ENCODE results near the gene CCNE1. TPM values are rescaled to one million over a fixed set of nuclear protein-coding genes. Genes with fewer than 3 reads are reported as not detected.

CCNE1 gene
- total and polyA plus RNA-seq, 10 of the 15 experiments (the other 5 are each of a cell fraction or from before 2014, with no cell fraction given), result 6.3 to 44.2 (median 35.8) TPM

DNA sequence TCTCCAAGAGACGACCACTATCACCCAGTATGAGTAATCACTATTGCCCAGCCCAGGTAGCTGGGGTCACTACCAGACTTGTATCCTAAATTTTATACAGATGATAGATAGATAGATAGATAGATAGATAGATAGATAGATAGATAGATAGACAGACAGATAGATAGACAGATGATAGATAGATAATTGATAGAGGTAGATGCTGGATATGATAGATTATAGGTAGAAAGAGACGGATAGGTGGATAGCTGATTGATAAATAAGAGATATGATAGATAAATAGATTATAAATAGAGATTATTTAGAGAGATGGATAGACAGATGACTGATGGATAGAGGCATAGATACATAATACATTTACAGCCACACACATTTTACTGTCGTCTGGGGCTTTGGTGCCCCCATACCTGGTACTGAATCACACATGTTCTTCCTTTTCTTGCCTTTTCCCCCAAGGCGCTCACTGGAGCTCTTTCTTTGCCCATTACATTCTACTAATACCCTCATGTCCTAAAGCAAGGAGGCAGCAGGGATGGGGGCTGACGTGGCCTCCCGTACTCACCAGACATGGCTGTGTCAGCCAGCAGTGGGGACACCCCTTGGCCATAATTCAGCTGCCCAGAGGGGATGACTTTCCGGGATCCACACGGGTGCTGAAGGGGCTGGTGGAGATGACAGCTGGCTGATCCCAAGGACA lies 44.6 kb upstream of the CCNE1 start (continued):
- TF ChIP-seq, protein P1, sequence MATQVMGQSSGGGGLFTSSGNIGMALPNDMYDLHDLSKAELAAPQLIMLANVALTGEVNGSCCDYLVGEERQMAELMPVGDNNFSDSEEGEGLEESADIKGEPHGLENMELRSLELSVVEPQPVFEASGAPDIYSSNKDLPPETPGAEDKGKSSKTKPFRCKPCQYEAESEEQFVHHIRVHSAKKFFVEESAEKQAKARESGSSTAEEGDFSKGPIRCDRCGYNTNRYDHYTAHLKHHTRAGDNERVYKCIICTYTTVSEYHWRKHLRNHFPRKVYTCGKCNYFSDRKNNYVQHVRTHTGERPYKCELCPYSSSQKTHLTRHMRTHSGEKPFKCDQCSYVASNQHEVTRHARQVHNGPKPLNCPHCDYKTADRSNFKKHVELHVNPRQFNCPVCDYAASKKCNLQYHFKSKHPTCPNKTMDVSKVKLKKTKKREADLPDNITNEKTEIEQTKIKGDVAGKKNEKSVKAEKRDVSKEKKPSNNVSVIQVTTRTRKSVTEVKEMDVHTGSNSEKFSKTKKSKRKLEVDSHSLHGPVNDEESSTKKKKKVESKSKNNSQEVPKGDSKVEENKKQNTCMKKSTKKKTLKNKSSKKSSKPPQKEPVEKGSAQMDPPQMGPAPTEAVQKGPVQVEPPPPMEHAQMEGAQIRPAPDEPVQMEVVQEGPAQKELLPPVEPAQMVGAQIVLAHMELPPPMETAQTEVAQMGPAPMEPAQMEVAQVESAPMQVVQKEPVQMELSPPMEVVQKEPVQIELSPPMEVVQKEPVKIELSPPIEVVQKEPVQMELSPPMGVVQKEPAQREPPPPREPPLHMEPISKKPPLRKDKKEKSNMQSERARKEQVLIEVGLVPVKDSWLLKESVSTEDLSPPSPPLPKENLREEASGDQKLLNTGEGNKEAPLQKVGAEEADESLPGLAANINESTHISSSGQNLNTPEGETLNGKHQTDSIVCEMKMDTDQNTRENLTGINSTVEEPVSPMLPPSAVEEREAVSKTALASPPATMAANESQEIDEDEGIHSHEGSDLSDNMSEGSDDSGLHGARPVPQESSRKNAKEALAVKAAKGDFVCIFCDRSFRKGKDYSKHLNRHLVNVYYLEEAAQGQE (IDR thresholded peaks at IDR 0.05; ENCODE audit: low read depth, low read length), result no peak
- TF ChIP-seq SIN3A (IDR thresholded peaks at IDR 0.05; ENCODE audit: low read depth, low read length) (no peak), SUZ12 (IDR thresholded peaks at IDR 0.05; ENCODE audit: unreplicated experiment) (no peak)

DNA sequence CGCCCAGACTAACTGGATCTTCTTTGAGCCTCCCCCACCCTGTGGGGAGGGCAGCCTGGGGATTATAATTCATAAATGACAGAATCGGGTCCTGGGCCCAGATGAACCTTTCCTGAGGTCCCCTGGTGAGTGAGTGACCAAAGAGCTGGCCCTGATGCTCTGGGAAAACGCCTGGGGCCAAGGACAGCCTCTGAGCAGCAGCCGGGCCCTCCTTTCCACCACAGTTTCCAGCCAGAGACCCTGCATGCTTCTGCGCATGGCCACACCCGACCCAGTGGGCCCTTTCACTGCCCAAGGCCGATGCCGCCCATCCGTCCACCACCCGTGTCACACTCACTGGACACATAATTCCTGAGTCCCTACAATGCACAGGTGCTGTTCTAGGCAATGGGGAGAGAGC lies 43.6 kb upstream of the CCNE1 start:
- no peak for TF ChIP-seq MXI1 (IDR thresholded peaks at IDR 0.05; ENCODE audit: low read depth, low read length)
- TF ChIP-seq, protein P2, sequence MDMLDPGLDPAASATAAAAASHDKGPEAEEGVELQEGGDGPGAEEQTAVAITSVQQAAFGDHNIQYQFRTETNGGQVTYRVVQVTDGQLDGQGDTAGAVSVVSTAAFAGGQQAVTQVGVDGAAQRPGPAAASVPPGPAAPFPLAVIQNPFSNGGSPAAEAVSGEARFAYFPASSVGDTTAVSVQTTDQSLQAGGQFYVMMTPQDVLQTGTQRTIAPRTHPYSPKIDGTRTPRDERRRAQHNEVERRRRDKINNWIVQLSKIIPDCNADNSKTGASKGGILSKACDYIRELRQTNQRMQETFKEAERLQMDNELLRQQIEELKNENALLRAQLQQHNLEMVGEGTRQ (IDR thresholded peaks at IDR 0.05; ENCODE audit: borderline replicate concordance, low read depth, low read length), result no peak
- ATAC-seq (no peak), DNase-seq (ENCODE audit: low read depth, low spot score) (no peak), FAIRE-seq (no peak)
- in situ Hi-C loops (cut with MboI), result no loop called here
- Histone ChIP-seq H3K79me2 (ENCODE audit: control insufficient read depth, insufficient read depth, low read length) (no peaks in the 10 kb centered on the region), H3K4me3 (no peak overlapping the region), H2AFZ (ENCODE audit: control insufficient read depth, low read depth, low read length) (no peak overlapping the region), H4K20me1 (ENCODE audit: control insufficient read depth, insufficient read depth) (no peaks in the 10 kb centered on the region), H3K4me2 (ENCODE audit: control insufficient read depth, insufficient read depth) (no peak overlapping the region), H3K9me3 (replicated peaks; ENCODE audit: control insufficient read depth, insufficient read depth, low read length) (no peaks in the 10 kb centered on the region), H3K9ac (ENCODE audit: control insufficient read depth, insufficient read depth, low read length) (no peak overlapping the region), H3K27ac (ENCODE audit: control insufficient read depth, insufficient read depth) (no peak overlapping the region), H3K27me3 (replicated peaks in 1 of 2; ENCODE audit: control insufficient read depth in 2 of 2, insufficient read depth in 2 of 2, low read length in 1 of 2) (no peaks in the 10 kb centered on the region), H3K36me3 (ENCODE audit: control insufficient read depth in 2 of 2, insufficient read depth in 2 of 2, low read length in 1 of 2) (no peaks in the 10 kb centered on the region), H3K4me1 (ENCODE audit: control insufficient read depth, insufficient read depth, low read length) (no peaks in the 10 kb centered on the region)
- ChIA-PET SMC1A (ENCODE audit: uncharacterized antibody, unreplicated experiment) (interaction anchor here (0.6 kb wide), 1 partner anchor 1182 kb away, joined by 3 read pairs; no protein-coding TSS in a partner anchor), POLR2A (no interaction called here), CTCF (interaction anchor here (2.0 kb wide), 1 partner anchor 8 kb away, joined by 8 read pairs; no protein-coding TSS in a partner anchor), RAD21 (ENCODE audit: unreplicated experiment) (no interaction called here)
- intact Hi-C loops (cut with micrococcal nuclease; ENCODE audit: unreplicated experiment), result no loop called here
- no TSS peak for BruUV-seq (replicated peaks)
- 42% methylated on average over 10 of the region's 10 CpGs for WGBS (ENCODE audit: insufficient coverage, insufficient replicate concordance, low lambda C conversion rate, missing lambda C conversion rate)
